Ovary (tissue), 9 donors: ENCODE results near the gene PAGE2B. TPM values are rescaled to one million over a fixed set of nuclear protein-coding genes. Genes with fewer than 3 reads are reported as not detected.

ENCODE experiments used
- DNase-seq, 5 donors: peaks; one replicate each; pipeline ENCODE4 v3.0.0-alpha.2; 2019 to 2020
- H3K27ac ChIP-seq, 2 donors: fragments of 200-600 bp; one replicate each; pipeline versions ENCODE4 v1.5.1 to v1.8.0; 2019 to 2022
- H3K27me3 ChIP-seq: fragments of 200-600 bp; one replicate; pipeline ENCODE4 v1.8.0; 2022
- H3K36me3 ChIP-seq: fragments of 200-600 bp; sonication (generic); one replicate; pipeline ENCODE4 v1.5.1; 2019
- H3K4me1 ChIP-seq: one replicate; pipeline ENCODE4 v1.8.1; 2013; ENCODE audit warnings: mild to moderate bottlenecking, moderate library complexity; ENCODE audit not compliant: insufficient read depth
- H3K4me3 ChIP-seq: fragments of 200-600 bp; sonication (generic); one replicate; pipeline ENCODE4 v1.5.1; 2017
- H3K9me3 ChIP-seq, 2 donors: fragments of 200-600 bp in 1 of 2; sonication (generic) in 1 of 2; one replicate each; pipeline versions ENCODE4 v1.5.1 to v1.8.1; 2013 to 2019; ENCODE audit warnings: mild to moderate bottlenecking in 1 of 2, moderate library complexity in 1 of 2
- EP300 ChIP-seq: sonication (generic); formaldehyde crosslinking; IDR thresholded peaks from one replicate; pipeline ENCODE4 v1.6.1; 2017; ENCODE audit warnings: antibody characterized with exemption
- POLR2A ChIP-seq: fragments of 450-650 bp; IDR thresholded peaks from one replicate; pipeline ENCODE4 v1.6.1; 2017; ENCODE audit warnings: antibody characterized with exemption, mild to moderate bottlenecking, moderate library complexity
- WGBS, 3 donors: extraction: QIAGEN DNeasy Blood & Tissue Kit in 1 of 3; methylation state at CpG; one replicate each; pipeline versions ENCODE4 v1.1.5 to v1.1.7; 2013 to 2017; 5-methylcytosine and 5-hydroxymethylcytosine counted together
- intact Hi-C, 4 donors: fragments of 100-400 bp; cut with DNase I; formaldehyde crosslinking; loops; one replicate each; pipeline versions ENCODE4 v1.11.0 to v1.15.1; 2022 to 2023
- polyA plus RNA-seq, 2 donors: library from polyadenylated mRNA; stranded (reverse); fragments of 200-250 nt in 1 of 2; fragments of 350-450 nt in 1 of 2; fragmentation: Illumina TruSeq in 1 of 2; extraction: RNeasy Lipid Tissue Mini Kit (QIAGEN cat#74804) in 1 of 2; gene quantifications; one replicate each; pipeline ENCODE4 v1.2.3, GENCODE V29; 2013 to 2014
- total RNA-seq, 7 donors: library from RNA; depleted of rRNA in 2 of 7; stranded (reverse); fragments of >200 nt in 2 of 7; fragmentation: NEBNext Ultra II Directional in 3 of 7; extraction: Animal tissue kit (Norgen Biotek cat#: 25700) in 3 of 7; gene quantifications; one replicate each; pipeline versions ENCODE4 v1.1.0 to v1.2.4, GENCODE V29; 2016 to 2023
- TF ChIP-seq, protein P1 (sequence below), 3 donors: fragments of 450-650 bp in 2 of 3; fragments of 200-600 bp in 1 of 3; IDR thresholded peaks; one replicate each; pipeline versions ENCODE4 v1.5.1 to v1.8.0; 2016 to 2022; ENCODE audit warnings: antibody characterized with exemption in 3 of 3, mild to moderate bottlenecking in 1 of 3
- donor health status: DM: no; HTN: no; CAD: no; lungs with moderate emphysema.
- donor health status: DM: no; HTN: no; CAD: no.
- donor health status: Bipolar disorder and iron deficiency.
- donor health status: DM: yes; HTN: yes; CAD: no.
- donor health status: DM: no; HTN: no; CAD: no.
- donor health status: DM: yes; HTN: yes; CAD: no.

The PAGE2B gene
- total and polyA plus RNA-seq, 9 donors, result 0.75 TPM; not detected in 8

- no peak for TF ChIP-seq EP300
- TF ChIP-seq, protein P1, sequence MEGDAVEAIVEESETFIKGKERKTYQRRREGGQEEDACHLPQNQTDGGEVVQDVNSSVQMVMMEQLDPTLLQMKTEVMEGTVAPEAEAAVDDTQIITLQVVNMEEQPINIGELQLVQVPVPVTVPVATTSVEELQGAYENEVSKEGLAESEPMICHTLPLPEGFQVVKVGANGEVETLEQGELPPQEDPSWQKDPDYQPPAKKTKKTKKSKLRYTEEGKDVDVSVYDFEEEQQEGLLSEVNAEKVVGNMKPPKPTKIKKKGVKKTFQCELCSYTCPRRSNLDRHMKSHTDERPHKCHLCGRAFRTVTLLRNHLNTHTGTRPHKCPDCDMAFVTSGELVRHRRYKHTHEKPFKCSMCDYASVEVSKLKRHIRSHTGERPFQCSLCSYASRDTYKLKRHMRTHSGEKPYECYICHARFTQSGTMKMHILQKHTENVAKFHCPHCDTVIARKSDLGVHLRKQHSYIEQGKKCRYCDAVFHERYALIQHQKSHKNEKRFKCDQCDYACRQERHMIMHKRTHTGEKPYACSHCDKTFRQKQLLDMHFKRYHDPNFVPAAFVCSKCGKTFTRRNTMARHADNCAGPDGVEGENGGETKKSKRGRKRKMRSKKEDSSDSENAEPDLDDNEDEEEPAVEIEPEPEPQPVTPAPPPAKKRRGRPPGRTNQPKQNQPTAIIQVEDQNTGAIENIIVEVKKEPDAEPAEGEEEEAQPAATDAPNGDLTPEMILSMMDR (IDR thresholded peaks at IDR 0.05), result no peak
- TF ChIP-seq POLR2A, result no peak
- Histone ChIP-seq H3K36me3 (no peaks in the 10 kb centered on the region), H3K4me1 (no peaks in the 10 kb centered on the region), H3K27me3 (no peaks in the 10 kb centered on the region), H3K27ac (no peak overlapping the region), H3K9me3 (no peaks in the 10 kb centered on the region), H3K4me3 (no peak overlapping the region)
- WGBS, 3 donors, result 74 to 80% (median 76%) methylated on average over 3 of the region's 3 CpGs
- intact Hi-C loops, result no loop called here
- DNase-seq, result no peak
Measured at GRCh38 chrX:55072286-55072685, 2.5 kb upstream of the PAGE2B start.

- H3K4me3 ChIP-seq, result no peak within 1 kb of the TSS
- intact Hi-C loops, result no loop called here
- WGBS, 3 donors, result 82 to 87% (median 86%) methylated on average over 30 of the region's 30 CpGs
- H3K27me3 ChIP-seq, result no peaks in the 10 kb centered on the region
- TF ChIP-seq, protein P1 (IDR thresholded peaks at IDR 0.05), result no peak
- TF ChIP-seq EP300 (no peak), POLR2A (no peak)
- no peaks in the 10 kb centered on the region for H3K9me3 ChIP-seq
- H3K36me3 ChIP-seq, result no peaks in the 10 kb centered on the region
- no peak for DNase-seq
- H3K27ac ChIP-seq, result no peak within 1 kb of the TSS
- H3K4me1 ChIP-seq, result no peaks in the 10 kb centered on the region
Measured at GRCh38 chrX:55088795-55089489, 14.1 kb downstream of the PAGE2B start, which contains the start of gene PAGE2. Gene PAGE2 (plus strand): TSS chrX:55089018. CDS start chrX:55090021, 1,003 bp downstream.

DNA sequence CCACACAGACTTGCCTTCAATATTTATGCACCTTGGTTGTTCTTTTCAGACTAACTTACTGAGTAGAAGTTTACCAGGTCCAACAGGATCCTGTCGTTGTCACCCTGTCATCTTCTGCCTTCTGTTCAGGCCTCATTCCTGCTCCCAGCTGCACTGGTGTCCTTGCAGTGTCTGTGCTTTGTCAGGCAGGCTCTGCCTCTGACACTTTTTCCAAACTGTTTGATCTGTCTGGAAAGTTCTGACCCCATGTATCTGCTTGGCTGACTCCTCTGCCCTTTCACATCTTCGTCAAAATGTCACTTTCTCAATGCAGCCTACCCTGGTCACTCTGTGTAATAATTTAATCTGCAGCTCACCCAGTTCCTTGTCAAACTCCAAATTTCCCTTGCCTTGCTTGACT is 23.9 kb downstream of the PAGE2B start:
- 20 to 32% (median 27%) methylated on average over 2 of the region's 2 CpGs for WGBS, 3 donors
- Histone ChIP-seq H3K4me1 (no peaks in the 10 kb centered on the region), H3K9me3 (no peaks in the 10 kb centered on the region), H3K27me3 (no peaks in the 10 kb centered on the region), H3K36me3 (no peaks in the 10 kb centered on the region), H3K4me3 (no peak overlapping the region), H3K27ac (no peak overlapping the region)
- no peak for DNase-seq
- TF ChIP-seq POLR2A, result no peak
- no peak for TF ChIP-seq EP300
- TF ChIP-seq, protein P1 (IDR thresholded peaks at IDR 0.05), result no peak
- intact Hi-C loops, result no loop called here

- DNase-seq, result no peak
- TF ChIP-seq EP300, result no peak
- TF ChIP-seq, protein P1 (IDR thresholded peaks at IDR 0.05), result no peak
- no peak for TF ChIP-seq POLR2A
- Histone ChIP-seq H3K36me3 (no peaks in the 10 kb centered on the region), H3K27me3 (no peaks in the 10 kb centered on the region), H3K9me3 (no peaks in the 10 kb centered on the region), H3K4me1 (no peaks in the 10 kb centered on the region), H3K4me3 (no peak overlapping the region), H3K27ac (no peak overlapping the region)
- intact Hi-C loops, result no loop called here
- 41 to 65% (median 51%) methylated on average over 1 of the region's 1 CpG for WGBS, 3 donors
Measured at GRCh38 chrX:55099162-55099561, 24.3 kb downstream of the PAGE2B start.
